GM19035 (cell line): Measurements from ENCODE around the gene CYP1A2.
"Not testable (repeated sequence)": the region's sequence is repeated elsewhere in the genome, so short reads cannot be mapped to it uniquely, and the experiment has no call there.

Experiments
- ATAC-seq: cut with Tn5 transposase; IDR thresholded peaks from one replicate; pipeline ENCODE4 v1.9.1; 2021; ENCODE audit not compliant: unreplicated experiment

CYP1A2 gene, protein sequence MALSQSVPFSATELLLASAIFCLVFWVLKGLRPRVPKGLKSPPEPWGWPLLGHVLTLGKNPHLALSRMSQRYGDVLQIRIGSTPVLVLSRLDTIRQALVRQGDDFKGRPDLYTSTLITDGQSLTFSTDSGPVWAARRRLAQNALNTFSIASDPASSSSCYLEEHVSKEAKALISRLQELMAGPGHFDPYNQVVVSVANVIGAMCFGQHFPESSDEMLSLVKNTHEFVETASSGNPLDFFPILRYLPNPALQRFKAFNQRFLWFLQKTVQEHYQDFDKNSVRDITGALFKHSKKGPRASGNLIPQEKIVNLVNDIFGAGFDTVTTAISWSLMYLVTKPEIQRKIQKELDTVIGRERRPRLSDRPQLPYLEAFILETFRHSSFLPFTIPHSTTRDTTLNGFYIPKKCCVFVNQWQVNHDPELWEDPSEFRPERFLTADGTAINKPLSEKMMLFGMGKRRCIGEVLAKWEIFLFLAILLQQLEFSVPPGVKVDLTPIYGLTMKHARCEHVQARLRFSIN

GRCh38 chr15:74748322-74748946, at the start of gene CYP1A2:
CYP1A2 (plus strand) TSS chr15:74748845; CDS start chr15:74749739, 894 bp downstream.
- ATAC-seq, result no peak

- ATAC-seq, result no peak
Observed at GRCh38 chr15:74709011-74709410, 39.6 kb upstream of the CYP1A2 start.

- ATAC-seq, result no peak
Observed at GRCh38 chr15:74709892-74710291, 38.8 kb upstream of the CYP1A2 start.

GRCh38 chr15:74710319-74711094, 38.1 kb upstream of the CYP1A2 start:
- no peak for ATAC-seq

- ATAC-seq, result no peak
Observed at GRCh38 chr15:74712311-74712710, 36.3 kb upstream of the CYP1A2 start.

DNA sequence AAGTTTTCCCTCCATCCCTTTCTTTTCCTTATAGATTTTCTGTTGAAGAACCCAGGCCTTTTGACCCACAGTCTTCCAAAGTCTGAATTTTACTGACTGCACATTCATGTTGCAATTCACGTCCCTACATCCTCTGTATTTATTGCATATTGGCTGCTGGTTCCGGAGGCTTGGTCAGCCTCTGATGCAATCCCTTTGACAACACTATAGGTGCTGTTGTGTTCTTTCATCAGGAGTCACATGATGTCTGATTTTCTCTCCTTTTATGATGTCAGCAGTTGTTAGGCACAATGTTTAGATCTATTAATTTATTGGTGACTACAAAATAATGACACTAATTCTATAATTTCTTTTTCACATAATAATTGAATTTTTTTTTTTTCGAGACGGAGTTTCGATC, 32.0 kb upstream of the CYP1A2 start:
- ATAC-seq, result no peak

DNA sequence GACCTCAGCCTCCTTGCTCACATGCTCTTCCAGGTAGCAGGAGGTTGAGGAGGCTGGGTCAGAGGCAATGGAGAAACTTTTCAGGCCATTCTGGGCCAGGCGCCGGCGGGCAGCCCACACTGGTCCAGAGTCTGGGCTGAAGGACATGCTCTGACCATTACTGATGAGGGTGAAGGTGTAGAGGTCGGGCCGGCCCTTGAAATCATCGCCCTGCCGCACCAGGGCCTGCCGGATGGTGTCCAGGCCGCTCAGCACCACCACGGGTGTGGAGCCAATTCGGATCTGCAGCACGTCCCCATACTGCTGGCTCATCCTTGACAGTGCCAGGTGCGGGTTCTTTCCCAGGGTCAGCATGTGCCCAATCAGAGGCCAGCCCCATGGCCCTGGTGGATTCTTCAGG, 26.1 kb upstream of the CYP1A2 start:
- no peak for ATAC-seq

- ATAC-seq, result no peak
Observed at GRCh38 chr15:74723187-74723586, 25.5 kb upstream of the CYP1A2 start.

GRCh38 chr15:74723754-74724334, 24.8 kb upstream of the CYP1A2 start:
- no peak for ATAC-seq

GRCh38 chr15:74724570-74725224, 23.9 kb upstream of the CYP1A2 start:
- no peak for ATAC-seq

DNA sequence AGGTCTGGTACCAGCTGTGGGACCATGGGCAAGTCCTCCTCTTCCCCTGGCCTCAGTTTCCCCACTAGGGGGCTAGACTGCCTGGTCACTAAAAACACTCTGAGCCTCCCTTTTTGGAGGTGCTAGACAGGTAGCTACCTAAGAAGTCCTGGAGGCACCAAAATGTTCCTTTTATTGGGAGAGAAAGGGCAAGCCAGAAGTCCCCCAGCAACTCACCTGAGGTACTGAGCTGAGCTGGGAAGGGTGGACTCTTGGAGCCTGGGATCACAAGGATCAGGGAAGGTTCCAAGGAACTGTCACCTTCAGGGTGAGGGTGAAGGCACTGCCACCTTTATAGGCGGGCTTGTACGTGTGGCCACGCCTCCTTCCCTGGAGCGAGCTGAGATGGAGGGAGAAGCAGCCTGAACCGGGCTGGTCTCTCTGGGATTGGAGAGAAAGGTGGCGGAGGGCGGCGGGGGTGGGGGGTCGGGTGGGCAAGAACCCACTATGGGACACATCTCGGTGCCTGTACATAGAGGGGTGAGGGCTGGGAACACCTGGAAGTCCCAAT, 23.3 kb upstream of the CYP1A2 start, which contains the start of gene CYP1A1:
CYP1A1 (minus strand) TSS at position 304 of the 550 bp plus-strand sequence. CDS start 2,431 bp downstream, outside the sequence.
- no peak for ATAC-seq

- ATAC-seq, result no peak
Observed at GRCh38 chr15:74725845-74726773, 22.5 kb upstream of the CYP1A2 start.

GRCh38 chr15:74726774-74727164, 21.9 kb upstream of the CYP1A2 start:
- ATAC-seq, result no peak

GRCh38 chr15:74727727-74728126, 20.9 kb upstream of the CYP1A2 start:
- ATAC-seq, result no peak

DNA sequence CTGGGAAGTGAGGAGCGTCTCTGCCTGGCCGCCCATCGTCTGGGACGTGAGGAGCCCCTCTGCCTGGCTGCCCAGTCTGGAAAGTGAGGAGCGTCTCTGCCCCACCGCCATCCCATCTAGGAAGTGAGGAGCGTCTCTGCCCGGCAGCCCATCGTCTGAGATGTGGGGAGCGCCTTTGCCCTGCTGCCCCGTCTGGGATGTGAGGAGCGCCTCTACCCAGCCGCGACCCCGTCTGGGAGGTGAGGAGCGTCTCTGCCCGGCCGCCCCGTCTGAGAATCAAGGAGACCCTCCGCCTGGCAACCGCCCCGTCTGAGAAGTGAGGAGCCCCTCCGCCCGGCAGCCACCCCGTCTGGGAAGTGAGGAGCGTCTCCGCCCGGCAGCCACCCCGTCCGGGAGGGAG, 19.9 kb upstream of the CYP1A2 start:
- not testable (repeated sequence) for ATAC-seq

- not testable (repeated sequence) for ATAC-seq
Observed at GRCh38 chr15:74729372-74729771, 19.3 kb upstream of the CYP1A2 start.

GRCh38 chr15:74730619-74731316, 17.9 kb upstream of the CYP1A2 start:
- ATAC-seq, result no peak

DNA sequence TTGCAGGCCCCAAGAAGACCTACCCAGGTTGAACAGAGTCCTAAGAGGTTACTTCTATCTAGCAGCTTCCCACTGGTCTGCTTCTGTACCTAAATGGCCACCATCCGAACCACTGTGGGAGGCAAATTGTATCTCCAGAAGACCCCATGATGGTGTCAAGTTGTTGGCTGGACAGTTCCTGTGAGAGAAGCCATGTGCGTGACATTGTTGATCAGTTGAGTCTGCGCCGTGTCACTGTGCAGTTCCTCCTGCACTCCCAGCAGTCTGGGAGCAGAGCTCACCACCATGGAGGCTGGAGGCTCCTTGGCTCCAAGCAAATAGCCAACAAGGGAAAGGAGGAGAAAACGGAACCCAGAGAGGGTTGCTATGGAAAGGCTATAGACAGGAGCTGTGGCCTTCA, 15.8 kb upstream of the CYP1A2 start:
- no peak for ATAC-seq
